ENCODE data around the gene DMAC1. TPM values are rescaled to one million over a fixed set of nuclear protein-coding genes. Genes with fewer than 3 reads are reported as not detected.

DMAC1 gene
- total RNA-seq, 2 donors from 2014 or later, result 60.6 to 69.0 TPM

DNA sequence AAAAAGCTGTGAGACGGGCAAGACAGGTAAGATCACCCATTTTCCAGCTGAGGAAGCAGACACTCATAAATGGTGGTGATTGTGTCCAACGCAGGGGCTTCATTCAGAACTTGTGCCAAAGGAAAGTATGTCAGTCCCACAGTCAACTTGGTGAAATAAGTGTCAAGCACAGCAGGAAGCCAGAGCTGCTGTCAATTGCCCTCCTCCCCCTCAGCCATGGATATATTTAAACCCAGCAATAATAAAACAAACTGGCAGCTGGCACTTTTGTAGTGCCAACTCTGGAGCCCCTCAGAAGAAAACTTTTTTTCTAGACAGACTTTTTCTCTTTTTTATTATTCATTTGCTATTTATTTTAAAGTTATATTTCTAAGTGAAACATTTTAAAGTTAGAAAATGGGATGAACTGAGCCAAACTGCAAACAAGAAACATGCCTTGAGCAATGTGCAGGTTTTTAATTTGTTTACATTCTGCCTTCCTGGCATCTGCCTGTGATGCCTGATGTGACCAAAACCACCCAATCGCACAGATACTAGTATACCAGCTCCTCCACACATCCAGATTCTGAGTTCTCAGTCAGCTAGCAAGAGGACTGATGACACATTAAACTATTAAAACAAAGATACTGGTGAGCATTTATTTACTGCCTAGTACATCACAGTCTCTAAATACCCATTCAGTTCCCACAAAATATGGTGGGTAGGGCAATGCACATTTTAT lies 17.0 kb downstream of the DMAC1 start:
- no peaks in the 10 kb centered on the region for H3K36me3 ChIP-seq (ENCODE audit: control insufficient read depth, insufficient read depth, low read length)
- H3K27me3 ChIP-seq (ENCODE audit: control insufficient read depth, insufficient read depth, low read length, poor library complexity, severe bottlenecking), result peaks cover 65% of the 10 kb centered on the region
- Mint-ChIP-seq H3K9me3 (no peaks in the 10 kb centered on the region), H3K27me3 (ENCODE audit: insufficient read depth) (peaks cover 76% of the 10 kb centered on the region), H3K4me1 (peaks cover 9% of the 10 kb centered on the region), H3K36me3 (ENCODE audit: low read depth) (no peaks in the 10 kb centered on the region), H3K27ac (no peak overlapping the region), H3K4me3 (no peak overlapping the region)
- no peak overlapping the region for H3K9ac ChIP-seq (ENCODE audit: extremely low read depth, low read length, poor library complexity, severe bottlenecking)
- no peak overlapping the region for H3K4me3 ChIP-seq (ENCODE audit: low read length)
- no peak overlapping the region for H3K27ac ChIP-seq (ENCODE audit: low read depth, low read length)
- 90 to 100% methylated on average over 1 to 3 of the region's 3 CpGs for WGBS, 2 experiments (ENCODE audit: insufficient coverage in 1 of 2, insufficient read length in 1 of 2)
- TF ChIP-seq, protein P1, sequence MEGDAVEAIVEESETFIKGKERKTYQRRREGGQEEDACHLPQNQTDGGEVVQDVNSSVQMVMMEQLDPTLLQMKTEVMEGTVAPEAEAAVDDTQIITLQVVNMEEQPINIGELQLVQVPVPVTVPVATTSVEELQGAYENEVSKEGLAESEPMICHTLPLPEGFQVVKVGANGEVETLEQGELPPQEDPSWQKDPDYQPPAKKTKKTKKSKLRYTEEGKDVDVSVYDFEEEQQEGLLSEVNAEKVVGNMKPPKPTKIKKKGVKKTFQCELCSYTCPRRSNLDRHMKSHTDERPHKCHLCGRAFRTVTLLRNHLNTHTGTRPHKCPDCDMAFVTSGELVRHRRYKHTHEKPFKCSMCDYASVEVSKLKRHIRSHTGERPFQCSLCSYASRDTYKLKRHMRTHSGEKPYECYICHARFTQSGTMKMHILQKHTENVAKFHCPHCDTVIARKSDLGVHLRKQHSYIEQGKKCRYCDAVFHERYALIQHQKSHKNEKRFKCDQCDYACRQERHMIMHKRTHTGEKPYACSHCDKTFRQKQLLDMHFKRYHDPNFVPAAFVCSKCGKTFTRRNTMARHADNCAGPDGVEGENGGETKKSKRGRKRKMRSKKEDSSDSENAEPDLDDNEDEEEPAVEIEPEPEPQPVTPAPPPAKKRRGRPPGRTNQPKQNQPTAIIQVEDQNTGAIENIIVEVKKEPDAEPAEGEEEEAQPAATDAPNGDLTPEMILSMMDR (conservative IDR thresholded peaks at IDR 0.05), result no peak
- H3K4me1 ChIP-seq (ENCODE audit: control insufficient read depth, insufficient read depth, low read length), result peaks cover 7% of the 10 kb centered on the region
- H3K9me3 ChIP-seq (ENCODE audit: control insufficient read depth, low read length), result no peaks in the 10 kb centered on the region
- no peak for DNase-seq

DNA sequence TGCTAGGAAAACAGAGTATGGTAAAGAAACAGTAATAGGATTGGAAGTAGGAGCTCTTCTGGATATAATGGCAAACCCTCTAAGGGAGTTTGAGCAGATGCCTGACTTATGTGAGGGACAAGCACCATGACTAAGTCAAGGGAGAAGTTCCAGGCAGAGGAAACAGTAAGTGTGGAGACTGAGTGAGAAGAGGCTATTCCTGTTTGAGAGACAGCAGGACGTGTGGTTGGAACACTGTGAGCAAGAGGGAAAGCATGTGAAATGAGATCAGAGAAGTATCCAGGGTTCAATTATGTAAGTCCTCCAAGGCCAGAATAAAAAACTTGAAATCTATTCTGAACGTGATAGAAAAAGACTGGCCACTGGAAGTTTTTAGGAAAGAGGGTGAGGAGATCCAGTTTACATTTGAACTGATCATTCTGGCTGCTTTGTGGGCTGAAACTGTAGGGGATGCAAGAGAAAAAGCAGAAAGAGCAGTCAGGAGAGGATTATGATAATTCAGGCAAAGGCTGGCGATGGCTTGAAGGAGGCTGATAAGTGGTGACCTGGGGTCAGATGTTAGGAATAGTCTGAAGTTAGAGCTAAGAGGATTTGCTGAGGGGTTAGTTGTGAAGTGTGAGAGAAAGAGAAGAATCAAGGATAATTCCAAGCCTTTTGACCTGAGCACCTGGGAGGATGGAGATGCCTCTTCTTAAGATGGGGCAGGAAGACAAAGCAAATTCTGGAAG lies 19.2 kb downstream of the DMAC1 start:
- 34 to 57% methylated on average over 3 of the region's 3 CpGs for WGBS, 2 experiments (ENCODE audit: insufficient coverage in 1 of 2, insufficient read length in 1 of 2)
- peaks cover 86% of the 10 kb centered on the region for H3K27me3 ChIP-seq (ENCODE audit: control insufficient read depth, insufficient read depth, low read length, poor library complexity, severe bottlenecking)

DNA sequence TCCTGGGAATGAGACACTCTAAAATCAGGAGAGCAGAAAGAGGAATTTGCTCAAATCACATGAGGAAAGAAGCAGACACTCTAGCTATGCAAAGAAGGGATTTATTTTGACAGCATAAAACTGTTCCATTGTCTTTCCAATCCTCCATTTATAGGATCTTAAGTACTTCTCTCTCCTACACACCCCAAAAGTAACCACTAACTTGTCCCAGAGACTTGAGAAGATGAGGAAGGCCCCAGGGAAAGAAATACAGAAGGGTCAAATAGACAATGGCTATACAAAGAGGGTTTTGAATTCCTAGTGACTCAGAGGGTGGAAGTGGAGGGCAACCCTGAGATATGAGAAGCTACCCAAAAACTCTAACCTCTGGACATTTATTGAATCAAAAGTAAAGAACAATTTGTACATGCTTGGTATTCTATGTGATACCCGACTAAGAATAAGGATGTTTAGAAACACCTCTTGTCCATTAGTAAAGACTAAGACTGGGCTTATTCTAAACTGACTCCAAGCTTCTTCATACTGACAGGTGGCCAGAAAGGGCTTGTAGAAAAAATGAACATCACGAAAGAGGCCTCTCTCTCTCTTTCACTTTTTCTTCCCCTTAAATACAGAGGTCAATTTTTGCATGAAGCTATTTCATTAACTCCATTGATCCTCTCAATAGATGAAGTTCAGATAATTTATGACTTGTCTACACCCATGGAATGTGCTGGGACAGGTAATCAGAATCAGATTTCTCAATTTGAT lies 20.6 kb downstream of the DMAC1 start:
- H3K27ac Mint-ChIP-seq, result no peak overlapping the region
- peaks cover 15% of the 10 kb centered on the region for H3K4me1 Mint-ChIP-seq
- H3K9me3 Mint-ChIP-seq, result no peaks in the 10 kb centered on the region
- WGBS, 2 experiments (ENCODE audit: insufficient coverage in 1 of 2, insufficient read length in 1 of 2), result 84 to 90% methylated on average over 2 of the region's 2 CpGs
- peaks cover 7% of the 10 kb centered on the region for H3K4me1 ChIP-seq (ENCODE audit: control insufficient read depth, insufficient read depth, low read length)
- no peaks in the 10 kb centered on the region for H3K36me3 Mint-ChIP-seq (ENCODE audit: low read depth)
- no peak overlapping the region for H3K4me3 Mint-ChIP-seq
- H3K27me3 Mint-ChIP-seq (ENCODE audit: insufficient read depth), result peaks cover 95% of the 10 kb centered on the region
- no peak for DNase-seq
- H3K27me3 ChIP-seq (ENCODE audit: control insufficient read depth, insufficient read depth, low read length, poor library complexity, severe bottlenecking), result peaks cover 91% of the 10 kb centered on the region
- no peak overlapping the region for H3K27ac ChIP-seq (ENCODE audit: low read depth, low read length)
- H3K9me3 ChIP-seq (ENCODE audit: control insufficient read depth, low read length), result no peaks in the 10 kb centered on the region
- H3K9ac ChIP-seq (ENCODE audit: extremely low read depth, low read length, poor library complexity, severe bottlenecking), result no peak overlapping the region
- no peaks in the 10 kb centered on the region for H3K36me3 ChIP-seq (ENCODE audit: control insufficient read depth, insufficient read depth, low read length)
- TF ChIP-seq, protein P1 (conservative IDR thresholded peaks at IDR 0.05), result no peak
- H3K4me3 ChIP-seq (ENCODE audit: low read length), result no peak overlapping the region

More for the DNA sequence above, 19.2 kb downstream of the DMAC1 start:
- Mint-ChIP-seq H3K36me3 (ENCODE audit: low read depth) (no peaks in the 10 kb centered on the region), H3K27me3 (ENCODE audit: insufficient read depth) (peaks cover 93% of the 10 kb centered on the region), H3K4me1 (peaks cover 15% of the 10 kb centered on the region), H3K9me3 (no peaks in the 10 kb centered on the region), H3K4me3 (no peak overlapping the region), H3K27ac (no peak overlapping the region)
- H3K9ac ChIP-seq (ENCODE audit: extremely low read depth, low read length, poor library complexity, severe bottlenecking), result no peak overlapping the region
- TF ChIP-seq, protein P1 (conservative IDR thresholded peaks at IDR 0.05), result no peak
- H3K36me3 ChIP-seq (ENCODE audit: control insufficient read depth, insufficient read depth, low read length), result no peaks in the 10 kb centered on the region
- no peaks in the 10 kb centered on the region for H3K9me3 ChIP-seq (ENCODE audit: control insufficient read depth, low read length)
- peaks cover 7% of the 10 kb centered on the region for H3K4me1 ChIP-seq (ENCODE audit: control insufficient read depth, insufficient read depth, low read length)
- no peak overlapping the region for H3K4me3 ChIP-seq (ENCODE audit: low read length)
- no peak for DNase-seq
- H3K27ac ChIP-seq (ENCODE audit: low read depth, low read length), result no peak overlapping the region
